Thyroid gland (tissue), 4 donors: Measurements from ENCODE around the gene PALM3.

Experiments used
- CTCF ChIP-seq, 6 experiments: fragments of 200-600 bp in 3 of 6; fragments of 450-650 bp in 3 of 6; sonication (generic) in 3 of 6; IDR thresholded peaks; one replicate each; pipeline ENCODE4 v1.5.1; 2016 to 2019; ENCODE audit warnings: antibody characterized with exemption in 6 of 6, mild to moderate bottlenecking in 2 of 6, inconsistent platforms in 1 of 6, moderate library complexity in 1 of 6
- POLR2A ChIP-seq, 2 donors: fragments of 450-650 bp; IDR thresholded peaks; one replicate each; pipeline ENCODE4 v1.6.1; 2017; ENCODE audit warnings: antibody characterized with exemption in 2 of 2, mild to moderate bottlenecking in 2 of 2, moderate library complexity in 1 of 2

DNA sequence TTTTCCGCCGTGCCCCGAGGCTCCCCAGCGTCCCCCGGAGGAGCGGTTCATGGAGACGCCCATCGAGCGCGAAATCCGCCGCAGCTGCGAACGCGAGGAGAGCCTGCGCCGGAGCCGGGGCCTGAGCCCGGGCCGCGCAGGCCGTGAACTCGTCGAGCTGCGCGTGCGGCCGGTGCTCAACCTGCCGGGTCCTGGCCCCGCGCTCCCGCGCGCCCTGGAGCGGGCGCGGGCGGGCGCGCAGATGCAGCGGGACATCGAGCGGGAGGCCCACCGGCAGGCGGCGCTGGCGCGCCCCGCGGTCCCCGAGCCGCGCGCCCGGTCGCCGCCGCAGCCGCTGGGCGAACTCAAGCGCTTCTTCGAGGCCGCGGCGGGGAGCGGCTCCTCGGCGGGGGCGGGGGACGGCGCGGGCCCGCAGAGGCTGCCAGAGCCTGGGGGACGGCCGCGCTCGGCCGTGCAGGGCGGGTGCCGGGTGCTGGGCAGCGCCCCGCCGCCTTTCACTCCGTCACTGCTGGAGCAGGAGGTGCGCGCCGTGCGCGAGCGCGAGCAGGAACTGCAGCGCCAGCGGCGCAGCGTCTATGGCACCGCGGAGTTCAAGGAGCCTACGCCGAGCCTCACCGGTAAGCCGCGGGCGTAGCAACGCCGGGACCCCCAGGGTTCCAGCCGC, 11.5 kb upstream of the PALM3 start:
- TF ChIP-seq CTCF (IDR thresholded peaks at IDR 0.05) (peak in 3 of 6 experiments; percentile 81 to 94 (median 89)), POLR2A (IDR thresholded peaks at IDR 0.05) (peak in 1 of 2 donors; percentile 56)
